NCI-H345 (cell line): ENCODE results near the gene APBB2.

Source experiments
- DNase-seq: peaks from one replicate; lab custom pipeline; 2025; lab: John Stamatoyannopoulos, UW

Gene APBB2

GRCh38 chr4:41214136-41214824, at the start of gene APBB2:
Gene APBB2 (minus strand): TSS chr4:41214542. CDS start chr4:41033254, 181,288 bp downstream.
- DNase-seq = peak; percentile 96

- no peak for DNase-seq
Observed at GRCh38 chr4:41262198-41262597, 47.9 kb upstream of the APBB2 start.

GRCh38 chr4:41260116-41260733, 45.9 kb upstream of the APBB2 start:
- DNase-seq = no peak

GRCh38 chr4:41258783-41259182, 44.4 kb upstream of the APBB2 start:
- peak; percentile 38 for DNase-seq

- DNase-seq = no peak
Observed at GRCh38 chr4:41257906-41258305, 43.6 kb upstream of the APBB2 start.

GRCh38 chr4:41257257-41257901, 43.0 kb upstream of the APBB2 start:
- DNase-seq = peak; percentile 82

GRCh38 chr4:41256740-41257256, 42.5 kb upstream of the APBB2 start, which contains the start of gene UCHL1:
Gene UCHL1 (plus strand): TSS chr4:41256928. CDS start chr4:41256977, 49 bp downstream.
- DNase-seq = peak; percentile 93

GRCh38 chr4:41256131-41256739, 41.9 kb upstream of the APBB2 start:
- DNase-seq = peak; percentile 28

- DNase-seq = no peak
Observed at GRCh38 chr4:41245983-41246382, 31.6 kb upstream of the APBB2 start.

GRCh38 chr4:41241919-41242318, 27.6 kb upstream of the APBB2 start:
- DNase-seq = no peak

- no peak for DNase-seq
Observed at GRCh38 chr4:41236508-41236907, 22.2 kb upstream of the APBB2 start.

GRCh38 chr4:41236032-41236431, 21.7 kb upstream of the APBB2 start:
- no peak for DNase-seq

- DNase-seq = no peak
Observed at GRCh38 chr4:41232856-41233255, 18.5 kb upstream of the APBB2 start.

GRCh38 chr4:41232406-41232805, 18.1 kb upstream of the APBB2 start:
- DNase-seq = no peak

GRCh38 chr4:41227902-41228301, 13.6 kb upstream of the APBB2 start:
- DNase-seq = no peak

- DNase-seq = no peak
Observed at GRCh38 chr4:41221850-41222645, 7.7 kb upstream of the APBB2 start.

- DNase-seq = no peak
Observed at GRCh38 chr4:41219421-41219950, 5.1 kb upstream of the APBB2 start.

- DNase-seq = no peak
Observed at GRCh38 chr4:41218703-41219102, 4.4 kb upstream of the APBB2 start.

GRCh38 chr4:41217374-41217773, 3.0 kb upstream of the APBB2 start:
- DNase-seq = no peak

GRCh38 chr4:41217020-41217333, 2.6 kb upstream of the APBB2 start:
- no peak for DNase-seq

- DNase-seq = peak; percentile 85
Observed at GRCh38 chr4:41216294-41217019, 2.1 kb upstream of the APBB2 start.
